Body of pancreas (tissue), 4 donors: Measurements from ENCODE around the gene TBC1D10B. TPM values are rescaled to one million over a fixed set of nuclear protein-coding genes. Genes with fewer than 3 reads are reported as not detected.
"Not testable (repeated sequence)": the region's sequence is repeated elsewhere in the genome, so short reads cannot be mapped to it uniquely, and the experiment has no call there.

ENCODE experiments used
- ATAC-seq: fragments of 150-250 bp; one replicate; pipeline ENCODE4 v1.9.1; 2016
- DNase-seq, 4 donors: peaks; one replicate each; pipeline ENCODE4 v3.0.0-alpha.2; 2019
- H3K27ac ChIP-seq, 4 donors: fragments of 200-600 bp; sonication (generic); 1 replicate in 3 of 4; 2 replicates in 1 of 4; pipeline versions ENCODE4 v1.5.1 to v1.6.1; 2016 to 2019; ENCODE audit warnings: mild to moderate bottlenecking in 1 of 4, mixed read lengths in 1 of 4, moderate library complexity in 1 of 4
- H3K27me3 ChIP-seq, 2 donors: fragments of 200-600 bp; sonication (generic); one replicate each; pipeline ENCODE4 v1.6.0; 2016; ENCODE audit warnings: mild to moderate bottlenecking in 1 of 2
- H3K36me3 ChIP-seq, 2 donors: fragments of 200-600 bp; sonication (generic); replicated peaks in 1 of 2; 2 replicates each; pipeline ENCODE4 v1.5.1; 2016; ENCODE audit warnings: low read depth in 2 of 2; ENCODE audit not compliant: insufficient read depth in 1 of 2
- H3K4me1 ChIP-seq: fragments of 200-600 bp; sonication (generic); one replicate; pipeline ENCODE4 v1.6.0; 2016
- H3K4me3 ChIP-seq, 2 donors: fragments of 200-600 bp; sonication (generic); 1 replicate in 1 of 2; 2 replicates in 1 of 2; pipeline ENCODE4 v1.5.1; 2016 to 2019
- H3K9me3 ChIP-seq, 3 donors: fragments of 200-600 bp; sonication (generic); 1 replicate in 2 of 3; 2 replicates in 1 of 3; pipeline ENCODE4 v1.5.1; 2016
- POLR2A ChIP-seq, 3 donors: fragments of 450-650 bp; IDR thresholded peaks; one replicate each; pipeline ENCODE4 v1.6.1; 2016; ENCODE audit warnings: antibody characterized with exemption in 3 of 3, mild to moderate bottlenecking in 2 of 3
- WGBS, 2 donors: methylation state at CpG; one replicate each; pipeline ENCODE4 v1.1.5; 2017; 5-methylcytosine and 5-hydroxymethylcytosine counted together
- intact Hi-C: fragments of 100-400 bp; cut with DNase I; formaldehyde crosslinking; loops from one replicate; pipeline ENCODE4 v1.15.1; 2023
- total RNA-seq, 2 donors: library from RNA; depleted of rRNA; stranded (reverse); fragments of >200 nt; gene quantifications; one replicate each; pipeline ENCODE4 v1.1.0, GENCODE V29; 2016
- TF ChIP-seq, protein P1 (sequence below), 7 experiments: fragments of 450-650 bp in 4 of 7; fragments of 200-600 bp in 3 of 7; sonication (generic) in 3 of 7; IDR thresholded peaks; one replicate each; pipeline ENCODE4 v1.5.1; 2016 to 2019; ENCODE audit warnings: antibody characterized with exemption in 7 of 7

TBC1D10B gene
- total RNA-seq, 2 donors from 2014 or later, result 17.9 to 22.1 TPM

DNA sequence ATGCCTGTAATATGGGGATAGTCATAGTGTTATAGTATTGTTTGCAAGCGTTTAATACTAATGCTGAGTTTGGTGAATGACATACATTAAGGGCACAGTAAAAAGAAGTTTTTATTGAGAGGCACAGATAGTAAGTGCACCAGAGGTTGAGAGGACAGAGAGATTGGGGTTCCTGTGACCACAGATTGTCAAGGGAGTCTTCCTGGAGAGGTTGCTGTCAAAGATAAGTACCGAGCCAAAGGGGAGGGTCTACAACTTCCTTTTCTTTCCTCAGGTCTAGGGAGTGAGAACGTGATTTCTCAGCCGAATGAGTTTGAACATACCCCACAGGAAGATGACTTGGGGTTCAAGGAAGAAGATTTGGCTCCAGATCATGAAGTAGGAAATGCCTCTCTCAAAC, 26.8 kb upstream of the TBC1D10B start:
- Histone ChIP-seq H3K27me3 (no peaks in the 10 kb centered on the region), H3K9me3 (no peaks in the 10 kb centered on the region), H3K27ac (no peak overlapping the region), H3K36me3 (no peaks in the 10 kb centered on the region), H3K4me3 (no peak overlapping the region), H3K4me1 (peaks cover 46% of the 10 kb centered on the region)
- DNase-seq, result no peak
- no peak for ATAC-seq
- 71 to 81% methylated on average over 4 of the region's 4 CpGs for WGBS, 2 donors
- no peak for TF ChIP-seq POLR2A (IDR thresholded peaks at IDR 0.05)
- TF ChIP-seq, protein P1, sequence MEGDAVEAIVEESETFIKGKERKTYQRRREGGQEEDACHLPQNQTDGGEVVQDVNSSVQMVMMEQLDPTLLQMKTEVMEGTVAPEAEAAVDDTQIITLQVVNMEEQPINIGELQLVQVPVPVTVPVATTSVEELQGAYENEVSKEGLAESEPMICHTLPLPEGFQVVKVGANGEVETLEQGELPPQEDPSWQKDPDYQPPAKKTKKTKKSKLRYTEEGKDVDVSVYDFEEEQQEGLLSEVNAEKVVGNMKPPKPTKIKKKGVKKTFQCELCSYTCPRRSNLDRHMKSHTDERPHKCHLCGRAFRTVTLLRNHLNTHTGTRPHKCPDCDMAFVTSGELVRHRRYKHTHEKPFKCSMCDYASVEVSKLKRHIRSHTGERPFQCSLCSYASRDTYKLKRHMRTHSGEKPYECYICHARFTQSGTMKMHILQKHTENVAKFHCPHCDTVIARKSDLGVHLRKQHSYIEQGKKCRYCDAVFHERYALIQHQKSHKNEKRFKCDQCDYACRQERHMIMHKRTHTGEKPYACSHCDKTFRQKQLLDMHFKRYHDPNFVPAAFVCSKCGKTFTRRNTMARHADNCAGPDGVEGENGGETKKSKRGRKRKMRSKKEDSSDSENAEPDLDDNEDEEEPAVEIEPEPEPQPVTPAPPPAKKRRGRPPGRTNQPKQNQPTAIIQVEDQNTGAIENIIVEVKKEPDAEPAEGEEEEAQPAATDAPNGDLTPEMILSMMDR (IDR thresholded peaks at IDR 0.05), result no peak
- intact Hi-C loops, result no loop called here

DNA sequence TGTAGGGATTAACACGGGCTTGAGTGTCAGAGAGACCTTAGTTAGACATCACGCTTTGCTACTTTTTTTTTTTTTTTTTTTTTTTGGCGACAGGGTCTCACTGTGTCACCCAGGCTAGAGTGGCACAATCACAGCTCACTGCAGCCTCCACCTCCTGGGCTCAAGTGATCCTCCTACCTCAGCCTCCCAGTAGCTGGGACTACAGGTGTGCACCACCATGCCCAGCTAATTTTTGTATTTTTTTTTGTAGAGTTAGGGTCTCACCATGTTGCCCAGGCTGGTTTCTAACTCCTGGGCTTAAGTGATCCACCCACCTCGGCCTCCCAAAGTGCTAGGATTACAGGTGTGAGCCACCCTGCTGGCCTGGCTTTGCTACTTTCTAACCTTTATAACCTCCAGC, 26.3 kb upstream of the TBC1D10B start:
- H3K4me3 ChIP-seq, H3K27ac ChIP-seq, intact Hi-C loops: not testable (repeated sequence)

DNA sequence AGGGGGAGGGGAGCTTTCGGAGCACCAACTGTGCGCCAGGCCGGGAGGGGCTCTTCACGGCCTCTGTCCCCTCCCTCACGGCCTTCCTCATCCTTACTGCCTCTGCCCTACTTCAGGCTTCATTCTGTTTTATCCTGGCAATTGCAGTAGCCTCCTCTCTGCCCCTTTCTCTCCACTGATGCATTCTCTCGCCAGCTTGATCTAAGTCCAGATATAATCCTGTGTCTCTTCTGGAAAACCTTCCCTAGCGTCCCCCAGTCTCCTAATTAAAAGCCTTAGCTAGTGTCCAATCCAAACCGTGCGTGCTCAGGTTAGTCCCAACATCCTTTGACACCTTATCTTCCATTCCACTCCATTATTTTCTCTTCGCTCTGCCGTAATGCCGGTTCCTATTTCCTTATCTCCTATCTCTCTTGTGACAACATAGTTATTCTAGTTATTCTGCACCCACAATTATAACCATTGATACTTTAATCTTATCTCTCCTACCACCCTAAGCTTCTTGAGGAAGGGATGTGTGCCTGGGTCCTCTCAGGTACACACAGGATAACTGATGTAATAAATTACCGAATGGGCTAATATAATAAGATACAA, 25.8 kb upstream of the TBC1D10B start:
- Histone ChIP-seq H3K4me1 (peaks cover 37% of the 10 kb centered on the region), H3K27me3 (no peaks in the 10 kb centered on the region), H3K4me3 (peak overlapping the region; percentile 70 to 75), H3K36me3 (no peaks in the 10 kb centered on the region), H3K27ac (peak overlapping the region; percentile 48 to 84 (median 66)), H3K9me3 (no peaks in the 10 kb centered on the region)
- no peak for DNase-seq
- TF ChIP-seq, protein P1 (IDR thresholded peaks at IDR 0.05), result no peak
- no peak for TF ChIP-seq POLR2A (IDR thresholded peaks at IDR 0.05)
- no peak for ATAC-seq
- intact Hi-C loops, result no loop called here
- WGBS, 2 donors, result 5 to 6% methylated on average over 11 to 13 of the region's 13 CpGs

More for the DNA sequence above, 26.3 kb upstream of the TBC1D10B start:
- H3K9me3 ChIP-seq, DNase-seq, H3K27me3 ChIP-seq, ATAC-seq, H3K36me3 ChIP-seq: not testable (repeated sequence)
- WGBS, 2 donors, result 68 to 71% methylated on average over 4 of the region's 4 CpGs
- peaks cover 42% of the 10 kb centered on the region for H3K4me1 ChIP-seq

DNA sequence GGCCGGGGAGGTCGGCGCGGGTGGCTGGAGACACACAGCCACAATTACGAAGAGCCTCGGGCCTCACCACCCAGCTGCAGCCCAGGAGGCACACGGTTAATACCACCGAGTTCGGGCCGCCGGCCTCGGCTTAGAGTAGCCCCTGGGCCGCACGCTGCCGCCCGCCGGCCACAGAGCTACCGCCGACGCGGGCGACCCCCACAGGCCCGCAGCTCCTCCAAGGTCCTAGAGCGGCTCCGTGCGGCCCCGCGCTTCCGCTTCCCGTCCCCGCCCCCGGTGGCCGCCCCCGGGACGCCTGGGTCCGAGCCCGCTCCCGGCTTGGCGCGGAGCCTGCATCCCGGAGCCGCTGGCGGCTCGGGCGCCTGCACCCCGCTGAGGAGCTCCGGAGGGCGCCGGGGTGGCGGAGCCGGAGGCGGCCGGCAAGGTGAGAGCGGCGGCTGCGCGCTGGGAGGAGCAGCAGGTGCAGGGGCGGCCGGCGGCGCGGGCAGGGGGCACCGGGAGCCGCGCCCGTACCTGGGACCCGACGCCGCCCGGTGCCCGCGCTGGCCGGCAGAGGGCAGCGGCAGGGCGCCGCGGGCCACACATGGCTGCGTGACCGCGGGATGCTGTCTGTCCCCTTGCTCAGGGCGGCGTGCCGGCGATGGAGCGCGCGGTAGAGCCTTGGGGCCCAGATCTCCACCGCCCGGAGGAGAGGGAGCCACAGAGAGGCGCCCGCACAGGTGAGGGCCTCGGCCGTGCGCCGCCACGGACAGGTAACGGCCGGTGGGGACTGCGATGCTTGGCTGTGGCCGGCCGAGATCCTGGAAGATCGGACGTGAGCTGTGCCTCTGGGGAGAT, 25.1 kb upstream of the TBC1D10B start, which contains the start of gene ZNF48:
Gene ZNF48, plus strand, starts transcription at position 266 of the 837 bp plus-strand sequence. Its CDS starts 375 bp downstream, at position 641.
- Histone ChIP-seq H3K27ac (peak within 1 kb of the TSS; percentile 48 to 84 (median 66)), H3K4me1 (peaks cover 33% of the 10 kb centered on the region), H3K36me3 (no peaks in the 10 kb centered on the region), H3K4me3 (peak within 1 kb of the TSS; percentile 70 to 75), H3K27me3 (no peaks in the 10 kb centered on the region), H3K9me3 (no peaks in the 10 kb centered on the region)
- DNase-seq (peak; percentile 88 to 93 (median 92)), ATAC-seq (peak; percentile 94)
- intact Hi-C loops, result no loop called here
- 0 to 1% methylated on average over 5 to 90 of the region's 103 CpGs for WGBS, 2 donors
- TF ChIP-seq, protein P1 (IDR thresholded peaks at IDR 0.05), result peak in 6 of 7 experiments; percentile 22 to 70 (median 54)
- peak in 2 of 3 donors; percentile 37 to 46 for TF ChIP-seq POLR2A (IDR thresholded peaks at IDR 0.05)

DNA sequence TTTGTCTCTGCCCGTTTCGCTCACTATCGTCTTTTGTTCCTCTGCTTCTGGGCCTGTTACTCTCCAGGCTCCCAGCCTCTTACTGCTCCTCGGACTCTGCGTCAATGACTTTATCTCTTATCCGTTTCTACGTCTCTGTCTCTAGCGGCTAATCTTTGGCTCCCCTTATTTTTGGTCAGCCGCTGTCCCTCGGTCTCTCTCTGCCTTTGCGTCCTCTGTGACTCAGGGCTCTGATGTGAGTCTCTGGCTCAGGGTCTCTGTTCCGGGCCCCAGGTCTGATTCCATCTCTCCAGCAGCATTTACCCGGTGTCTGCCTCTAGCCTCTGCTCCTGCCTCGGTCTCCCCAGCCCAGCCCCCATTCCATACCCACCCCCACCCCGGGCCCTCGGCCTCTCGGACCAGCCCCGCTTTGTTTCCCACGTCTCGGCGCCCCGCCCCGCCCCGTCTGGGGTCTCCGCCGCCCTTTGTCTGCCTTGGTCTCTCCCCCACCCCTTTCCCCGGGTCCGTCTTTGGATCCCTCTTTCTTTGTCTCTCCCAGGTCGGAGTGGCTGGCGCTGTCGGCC, 24.4 kb upstream of the TBC1D10B start:
- intact Hi-C loops, result no loop called here
- no peak for ATAC-seq
- Histone ChIP-seq H3K36me3 (no peaks in the 10 kb centered on the region), H3K4me3 (peak overlapping the region; percentile 23 to 75), H3K27me3 (no peaks in the 10 kb centered on the region), H3K4me1 (peaks cover 28% of the 10 kb centered on the region), H3K9me3 (no peaks in the 10 kb centered on the region), H3K27ac (peak overlapping the region; percentile 48 to 84 (median 66))
- DNase-seq, result no peak
- WGBS, 2 donors, result 6 to 9% methylated on average over 23 to 31 of the region's 31 CpGs
- TF ChIP-seq, protein P1 (IDR thresholded peaks at IDR 0.05), result no peak
- no peak for TF ChIP-seq POLR2A (IDR thresholded peaks at IDR 0.05)
